NCI-H128 (cell line): Measurements from ENCODE around the gene GFPT1.
"Not testable (repeated sequence)": the region's sequence is repeated elsewhere in the genome, so short reads cannot be mapped to it uniquely, and the experiment has no call there.

Source experiments
- DNase-seq: peaks from one replicate; lab custom pipeline; 2025; ENCODE audit not compliant: unreplicated experiment; lab: John Stamatoyannopoulos, UW

GFPT1 gene

GRCh38 chr2:69384618-69385081 is 2.4 kb downstream of the GFPT1 start:
- DNase-seq = no peak

GRCh38 chr2:69383176-69383812 is 3.7 kb downstream of the GFPT1 start:
- DNase-seq = no peak

- no peak for DNase-seq
Measured at GRCh38 chr2:69382547-69382946, 4.5 kb downstream of the GFPT1 start.

DNA sequence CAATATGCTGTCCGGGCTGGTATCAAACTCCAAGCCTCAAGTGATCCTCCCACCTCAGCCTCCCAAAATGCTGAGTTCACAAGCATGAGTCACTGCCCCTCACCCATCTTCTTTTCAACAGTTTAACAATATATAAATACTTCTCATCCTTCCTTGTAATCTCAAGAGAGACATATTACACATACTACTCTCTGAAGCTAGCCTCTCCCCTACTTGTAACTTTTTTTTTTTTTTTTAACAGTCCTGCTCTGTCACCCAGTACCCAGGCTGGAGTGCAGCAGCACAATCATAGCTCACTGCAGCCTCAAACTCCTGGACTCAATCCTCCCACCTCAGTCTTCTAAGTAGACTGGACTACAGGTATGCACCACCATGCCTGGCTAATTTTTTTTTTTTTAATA is 5.7 kb downstream of the GFPT1 start:
- DNase-seq = no peak

DNA sequence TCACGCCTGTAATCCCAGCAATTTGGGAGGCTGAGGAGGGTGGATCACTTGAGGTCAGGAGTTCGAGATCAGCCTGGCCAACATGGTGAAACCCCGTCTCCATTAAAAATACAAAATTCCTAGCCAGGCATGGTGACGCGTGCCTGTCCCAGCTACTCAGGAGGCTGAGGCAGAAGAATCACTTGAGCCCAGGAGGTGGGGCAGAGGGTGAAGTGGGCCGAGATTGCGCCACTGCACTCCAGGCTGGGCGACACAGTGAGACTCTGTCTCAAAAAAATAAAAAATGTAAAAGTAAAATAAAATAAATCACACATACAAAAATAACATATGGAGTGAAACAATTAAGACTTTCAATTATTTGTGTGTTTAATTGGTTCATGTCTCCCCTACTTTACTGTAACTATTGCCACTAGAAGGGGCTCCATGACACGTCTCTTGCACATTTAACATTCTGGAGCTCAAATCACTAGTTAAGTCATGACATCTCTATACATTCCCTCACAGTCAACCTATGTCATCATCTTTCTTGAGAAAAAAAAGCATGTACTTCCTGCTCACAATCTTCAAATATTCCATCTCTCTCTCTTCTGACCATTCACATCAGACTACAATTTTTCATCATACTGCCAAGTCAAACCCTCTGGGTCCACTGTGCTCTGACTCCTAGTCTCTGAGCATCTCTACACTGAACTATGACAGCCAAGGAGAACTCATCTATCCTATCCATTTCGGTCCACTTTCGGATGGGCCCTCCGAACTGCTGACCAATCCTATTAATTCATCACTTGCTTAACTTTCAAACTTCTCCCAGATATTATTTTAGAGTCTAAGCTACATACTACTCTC is 6.7 kb downstream of the GFPT1 start:
- DNase-seq = no peak

DNA sequence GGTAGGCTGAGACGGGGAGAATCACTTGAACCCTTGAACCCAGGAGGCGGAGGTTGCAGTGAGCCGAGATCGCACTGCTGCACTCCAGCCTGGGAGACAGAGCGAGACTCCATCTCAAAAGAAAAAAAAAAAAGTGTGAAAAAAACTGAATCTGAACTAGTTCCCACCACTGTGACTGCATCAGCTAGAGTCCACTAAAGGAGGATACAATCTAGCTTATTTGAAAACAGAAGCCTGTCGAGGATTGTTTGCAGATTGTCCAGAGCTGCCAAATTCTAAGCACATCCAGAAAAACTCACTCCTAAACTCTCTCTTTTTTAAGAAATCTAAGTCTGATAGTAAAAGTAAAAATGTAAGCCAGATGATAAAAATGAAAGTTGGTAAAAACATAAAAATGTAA is 10.6 kb downstream of the GFPT1 start:
- no peak for DNase-seq

DNA sequence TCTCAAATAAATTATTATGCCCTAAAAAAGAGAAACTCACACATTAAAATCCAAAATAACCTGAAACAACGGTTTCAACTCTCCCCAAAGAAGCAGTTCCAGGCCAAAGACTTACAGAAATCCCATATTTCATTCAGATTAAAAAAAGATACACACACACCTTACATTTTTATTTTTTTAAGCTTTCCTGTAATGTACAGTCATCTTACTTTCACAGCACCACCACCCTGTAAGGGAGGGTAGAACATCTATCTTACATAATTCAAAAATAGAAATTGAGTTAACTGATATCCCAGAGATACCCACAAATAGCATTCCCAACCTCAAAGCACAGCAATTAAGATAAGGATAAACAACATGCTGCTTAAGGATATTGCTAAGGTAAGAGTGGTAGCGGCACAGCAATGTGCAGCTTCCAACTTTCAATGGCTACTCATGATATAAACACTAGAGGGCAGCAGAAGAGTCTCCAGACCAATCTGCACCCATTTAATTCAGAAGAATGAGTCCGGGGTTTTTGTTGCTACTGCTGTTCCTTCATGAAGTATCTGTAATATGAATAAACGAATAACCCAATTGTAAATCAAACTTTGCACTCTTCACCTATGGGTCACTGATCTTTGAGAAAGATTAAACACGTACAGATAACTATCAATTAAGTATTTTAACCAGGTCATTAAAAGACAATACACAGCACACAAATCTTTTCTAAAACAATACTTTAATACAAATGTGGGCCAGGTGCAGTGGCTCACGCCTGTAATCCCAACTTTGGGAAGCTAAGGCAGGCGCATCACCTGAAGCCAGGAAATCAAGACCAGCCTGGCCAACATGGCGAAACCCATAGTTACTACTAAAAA is 11.3 kb downstream of the GFPT1 start:
- no peak for DNase-seq

DNA sequence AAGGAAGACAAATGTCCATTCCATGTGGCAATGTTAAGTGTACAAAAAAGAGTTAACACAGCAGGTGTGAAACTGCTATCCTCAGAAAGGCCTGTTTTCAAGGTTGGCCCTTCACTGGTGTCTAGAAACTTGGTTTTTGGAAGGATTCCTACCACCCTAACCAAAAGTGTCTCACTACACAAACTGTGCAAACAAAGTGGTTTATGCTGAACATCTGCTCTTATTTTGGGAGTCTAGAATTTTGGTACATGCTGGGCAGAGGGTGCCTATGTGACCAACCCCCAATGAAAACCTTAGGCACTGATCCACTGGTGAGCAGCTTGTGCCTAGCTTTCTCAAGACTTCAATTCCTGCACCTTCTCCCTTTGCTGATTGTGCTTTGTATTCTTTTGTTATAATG is 14.3 kb downstream of the GFPT1 start:
- DNase-seq = no peak

DNA sequence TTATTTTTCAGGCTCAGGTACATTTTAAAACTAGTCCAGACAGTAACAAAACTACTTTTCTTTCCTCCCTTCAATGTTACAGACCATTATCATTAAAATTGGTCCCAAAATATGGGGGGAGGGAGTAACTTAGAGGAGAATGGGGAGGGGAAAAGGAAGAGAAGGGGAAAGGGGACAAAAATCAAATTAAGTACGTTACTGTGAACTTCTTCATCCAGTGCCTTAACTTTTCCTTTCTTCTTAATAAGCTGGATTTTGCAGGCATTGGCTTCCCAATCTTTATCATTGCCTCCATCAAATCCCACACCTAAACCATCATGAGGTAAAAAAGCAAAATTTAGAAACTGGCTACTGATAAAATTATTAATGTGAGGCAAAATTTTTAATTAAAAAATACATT is 17.2 kb downstream of the GFPT1 start:
- no peak for DNase-seq

DNA sequence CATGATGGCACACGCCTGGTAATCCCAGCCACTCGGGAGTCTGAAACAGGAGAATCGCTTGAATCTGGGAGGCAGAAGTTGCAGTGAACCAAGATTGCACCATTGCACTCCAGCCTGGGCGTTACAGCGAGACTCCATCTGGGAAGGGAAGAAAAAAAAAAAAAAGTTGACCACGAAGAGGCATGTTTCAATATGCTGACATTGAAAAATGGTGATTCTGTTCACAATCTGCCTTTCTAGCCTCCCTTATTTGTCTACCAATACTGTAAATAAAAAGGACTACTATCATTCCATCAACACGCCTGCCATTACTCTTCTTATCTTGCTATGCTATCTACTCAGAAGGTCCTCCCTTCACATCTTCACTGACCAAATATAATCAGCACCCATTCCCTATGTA is 18.4 kb downstream of the GFPT1 start:
- no peak for DNase-seq

GRCh38 chr2:69359371-69359770 is 27.7 kb downstream of the GFPT1 start:
- no peak for DNase-seq

- no peak for DNase-seq
Measured at GRCh38 chr2:69358914-69359313, 28.1 kb downstream of the GFPT1 start.

DNA sequence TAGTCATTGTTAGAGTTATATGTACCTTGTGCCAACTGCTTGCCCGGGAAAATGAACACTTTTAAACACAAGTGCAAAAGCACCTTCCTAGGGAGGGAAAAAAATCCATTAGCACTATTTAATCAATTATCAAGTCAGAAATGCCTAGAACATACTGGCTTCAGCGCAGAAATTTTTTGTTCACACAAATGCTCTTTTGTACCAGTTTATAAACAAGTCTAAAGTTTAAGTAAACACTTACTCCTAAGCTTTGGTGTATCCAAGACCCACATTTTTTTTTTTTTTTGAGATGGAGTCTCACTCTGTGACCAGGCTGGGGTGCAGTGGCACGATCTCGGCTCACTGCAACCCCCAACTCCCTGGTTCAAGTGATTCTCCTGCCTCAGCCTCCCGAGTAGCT is 30.6 kb downstream of the GFPT1 start:
- DNase-seq = no peak

DNA sequence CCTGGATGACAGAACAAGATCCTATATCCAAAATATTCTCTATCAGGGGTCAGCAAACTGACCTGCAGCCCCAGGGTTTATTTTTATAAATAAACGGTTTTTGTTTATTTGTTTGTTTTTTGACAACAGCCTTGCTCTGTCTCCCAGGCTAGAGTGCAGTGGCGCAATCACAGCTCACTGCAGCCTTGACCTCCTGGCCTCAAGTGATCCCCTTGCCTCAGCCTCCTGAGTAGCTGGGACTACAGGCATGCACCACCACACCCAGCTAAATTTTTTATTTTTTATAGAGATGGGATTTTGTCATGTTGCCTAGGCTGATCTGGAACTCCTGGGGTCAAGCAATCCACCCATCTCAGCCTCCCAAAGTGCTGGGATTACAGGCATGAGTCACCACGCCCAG is 32.1 kb downstream of the GFPT1 start:
- DNase-seq = not testable (repeated sequence)

DNA sequence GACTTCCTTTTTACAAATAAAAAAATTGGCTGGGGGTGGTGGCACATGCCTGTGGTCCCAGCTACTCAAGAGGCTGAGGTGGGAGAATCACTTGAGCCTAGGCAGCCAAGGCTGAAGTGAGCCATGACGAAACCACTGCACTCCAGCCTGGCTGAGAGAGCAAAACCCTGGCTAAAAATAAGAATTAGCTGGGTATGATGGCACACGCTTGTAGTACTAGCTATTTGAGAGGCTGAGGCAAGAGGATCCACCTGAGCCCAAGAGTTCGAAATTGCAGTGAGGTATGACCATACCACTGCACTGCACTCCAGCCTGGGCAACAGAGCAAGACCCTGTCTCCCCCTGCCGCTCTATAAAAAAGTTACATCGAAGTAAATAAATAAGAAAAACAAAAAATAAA is 33.7 kb downstream of the GFPT1 start:
- no peak for DNase-seq

DNA sequence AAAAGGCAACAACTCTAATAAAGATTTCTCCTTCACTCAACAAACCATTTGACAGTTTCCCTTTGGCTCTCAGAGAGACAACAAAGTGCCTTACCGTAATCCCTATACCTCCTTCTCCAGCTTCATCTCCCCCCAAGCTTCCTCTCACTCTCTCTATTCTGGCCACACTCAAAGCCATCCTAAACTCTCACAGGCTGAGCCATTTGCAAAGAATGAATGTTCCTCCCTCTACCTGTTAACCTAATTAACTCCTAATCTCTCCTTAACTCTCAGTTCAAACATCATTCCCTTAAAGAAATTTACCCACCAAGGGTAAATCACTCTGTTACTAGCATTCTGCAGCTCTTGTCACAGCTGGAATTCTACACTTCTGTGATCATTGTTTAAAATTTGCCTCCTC is 38.2 kb downstream of the GFPT1 start:
- no peak for DNase-seq

DNA sequence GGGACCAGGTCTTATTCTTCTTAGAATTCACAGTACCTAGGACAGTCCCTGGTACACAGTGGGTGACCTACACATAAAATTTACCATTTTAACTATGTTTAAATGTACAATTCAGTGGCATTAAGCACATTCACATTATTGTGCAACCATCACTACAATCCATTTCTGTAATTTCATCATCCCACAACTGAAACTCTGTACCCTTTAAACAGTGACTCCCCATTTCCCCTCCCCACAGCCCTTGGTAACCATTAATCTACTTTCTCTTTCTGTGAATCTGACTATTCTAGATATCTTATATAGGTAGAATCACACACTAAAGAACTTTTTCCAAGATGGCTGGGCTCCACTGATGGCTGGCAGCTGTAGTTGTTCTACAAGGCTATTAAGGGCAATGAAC is 41.6 kb downstream of the GFPT1 start:
- DNase-seq = no peak

GRCh38 chr2:69344305-69344704 is 42.7 kb downstream of the GFPT1 start:
- no peak for DNase-seq

DNA sequence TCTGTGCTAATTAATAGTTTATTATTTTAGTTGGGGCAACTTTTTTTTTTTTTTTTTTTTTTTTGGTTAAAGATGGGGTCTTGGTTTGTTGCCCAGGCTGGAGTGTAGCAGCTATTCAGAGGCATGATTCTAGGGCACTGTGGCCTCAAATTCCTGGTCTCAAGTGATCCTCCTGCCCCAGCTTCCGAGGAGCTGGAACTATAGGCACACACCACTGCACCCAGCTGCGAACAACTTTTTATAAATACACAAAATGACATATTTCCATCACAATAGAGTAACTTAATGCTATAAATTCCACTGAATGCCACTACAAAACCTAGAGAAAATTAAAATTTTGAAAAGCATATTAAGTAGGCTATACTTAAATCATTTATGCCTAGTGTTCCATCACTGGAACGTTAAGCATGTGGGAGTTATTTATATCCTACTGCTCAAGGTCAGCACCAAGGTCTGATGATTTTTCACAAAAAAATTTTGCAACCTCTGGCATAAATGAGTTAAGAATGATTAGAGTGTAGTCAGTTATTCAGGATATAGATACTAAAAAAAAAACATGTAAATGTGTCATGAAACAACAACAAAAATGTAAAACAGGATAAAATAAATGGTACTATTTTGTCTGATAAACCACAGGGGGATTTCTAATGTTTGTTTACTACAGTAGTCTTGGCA is 46.8 kb downstream of the GFPT1 start:
- no peak for DNase-seq

GRCh38 chr2:69335311-69335710 is 51.7 kb downstream of the GFPT1 start:
- no peak for DNase-seq

DNA sequence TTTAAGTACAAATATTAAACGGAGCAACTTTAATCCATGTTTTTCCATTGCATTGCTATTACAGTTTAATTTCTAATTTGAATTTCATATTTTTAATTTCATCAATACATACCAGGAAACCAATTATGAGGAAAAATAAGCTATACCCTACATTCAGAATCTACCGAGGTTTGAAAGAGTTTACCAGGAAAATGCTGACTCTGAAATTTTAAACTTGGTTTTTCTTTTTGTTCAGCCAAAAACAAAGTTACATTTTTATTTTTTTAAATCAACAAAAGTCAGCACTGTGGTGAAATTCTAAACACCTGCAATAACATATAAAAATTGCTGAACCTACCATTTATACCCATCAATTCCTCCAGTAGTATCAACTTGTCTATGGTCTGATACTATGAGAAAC is 53.7 kb downstream of the GFPT1 start:
- no peak for DNase-seq
